Lower leg skin (tissue), 3 donors: ENCODE results near the gene PRR9.

Source experiments
- POLR2A ChIP-seq, 2 donors: fragments of 450-650 bp; IDR thresholded peaks; one replicate each; pipeline ENCODE4 v1.6.1; 2016 to 2017; ENCODE audit warnings: antibody characterized with exemption in 2 of 2, mild to moderate bottlenecking in 1 of 2, moderate library complexity in 1 of 2
- TF ChIP-seq, protein P1 (sequence below), 3 donors: fragments of 450-650 bp; IDR thresholded peaks; one replicate each; pipeline ENCODE4 v1.5.1; 2016; ENCODE audit warnings: antibody characterized with exemption in 3 of 3, mild to moderate bottlenecking in 3 of 3, moderate library complexity in 2 of 3

DNA sequence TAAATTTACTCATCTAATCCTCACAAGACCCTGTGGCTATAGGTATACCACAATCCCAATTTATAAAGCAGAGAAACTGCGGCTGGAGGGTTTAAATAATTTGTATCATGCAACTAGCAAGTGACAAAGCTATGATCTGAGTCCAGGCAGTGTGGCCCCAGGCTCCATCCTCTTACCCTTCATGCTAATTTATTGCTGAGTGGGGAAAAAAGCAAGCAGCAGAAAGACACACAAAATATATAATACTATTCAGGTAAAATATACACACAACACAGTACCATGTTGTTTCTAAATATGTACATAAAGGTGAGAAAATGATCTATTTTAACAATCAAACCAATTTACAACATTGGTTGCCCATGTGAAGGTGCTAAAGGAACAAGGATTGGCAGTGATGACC lies 24.8 kb downstream of the PRR9 start:
- no peak for TF ChIP-seq POLR2A (IDR thresholded peaks at IDR 0.05)
- TF ChIP-seq, protein P1, sequence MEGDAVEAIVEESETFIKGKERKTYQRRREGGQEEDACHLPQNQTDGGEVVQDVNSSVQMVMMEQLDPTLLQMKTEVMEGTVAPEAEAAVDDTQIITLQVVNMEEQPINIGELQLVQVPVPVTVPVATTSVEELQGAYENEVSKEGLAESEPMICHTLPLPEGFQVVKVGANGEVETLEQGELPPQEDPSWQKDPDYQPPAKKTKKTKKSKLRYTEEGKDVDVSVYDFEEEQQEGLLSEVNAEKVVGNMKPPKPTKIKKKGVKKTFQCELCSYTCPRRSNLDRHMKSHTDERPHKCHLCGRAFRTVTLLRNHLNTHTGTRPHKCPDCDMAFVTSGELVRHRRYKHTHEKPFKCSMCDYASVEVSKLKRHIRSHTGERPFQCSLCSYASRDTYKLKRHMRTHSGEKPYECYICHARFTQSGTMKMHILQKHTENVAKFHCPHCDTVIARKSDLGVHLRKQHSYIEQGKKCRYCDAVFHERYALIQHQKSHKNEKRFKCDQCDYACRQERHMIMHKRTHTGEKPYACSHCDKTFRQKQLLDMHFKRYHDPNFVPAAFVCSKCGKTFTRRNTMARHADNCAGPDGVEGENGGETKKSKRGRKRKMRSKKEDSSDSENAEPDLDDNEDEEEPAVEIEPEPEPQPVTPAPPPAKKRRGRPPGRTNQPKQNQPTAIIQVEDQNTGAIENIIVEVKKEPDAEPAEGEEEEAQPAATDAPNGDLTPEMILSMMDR (IDR thresholded peaks at IDR 0.05), result no peak
